SK-N-SH (cell line): ENCODE results near the gene MCF2L.

Experiments used
- FOSL2 ChIP-seq: IDR thresholded peaks from 2 replicates; pipeline ENCODE4 v1.4.0; 2012; ENCODE audit warnings: low read depth, mild to moderate bottlenecking, moderate library complexity, borderline replicate concordance
- FOXJ3 ChIP-seq: sonication (generic); formaldehyde crosslinking; IDR thresholded peaks from 2 replicates; pipeline ENCODE4 v1.5.1; 2020; ENCODE audit warnings: mild to moderate bottlenecking, missing genetic modification reagents
- GABPA ChIP-seq: IDR thresholded peaks from 2 replicates; pipeline ENCODE4 v1.4.0; 2012; ENCODE audit warnings: low read depth, mild to moderate bottlenecking
- POLR2AphosphoS5 ChIP-seq: IDR thresholded peaks from 2 replicates; pipeline ENCODE4 v1.6.1; 2012; ENCODE audit warnings: low read depth, low read length
- RCOR1 ChIP-seq: fragments of 150-350 bp; IDR thresholded peaks from 2 replicates; pipeline ENCODE4 v1.6.1; 2017; ENCODE audit warnings: antibody characterized with exemption, low read length
- SIN3A ChIP-seq: IDR thresholded peaks from 2 replicates; pipeline ENCODE4 v1.6.1; 2012; ENCODE audit warnings: low read depth, mild to moderate bottlenecking, low read length, moderate library complexity, borderline replicate concordance
- TCF12 ChIP-seq: IDR thresholded peaks from 2 replicates; pipeline ENCODE4 v1.4.0; 2012
- TF ChIP-seq, protein P1 (sequence below): fragments of 200-600 bp; sonication (generic); IDR thresholded peaks from 2 replicates; pipeline ENCODE4 v1.6.1; 2017; ENCODE audit warnings: antibody characterized with exemption, mild to moderate bottlenecking, moderate library complexity

DNA sequence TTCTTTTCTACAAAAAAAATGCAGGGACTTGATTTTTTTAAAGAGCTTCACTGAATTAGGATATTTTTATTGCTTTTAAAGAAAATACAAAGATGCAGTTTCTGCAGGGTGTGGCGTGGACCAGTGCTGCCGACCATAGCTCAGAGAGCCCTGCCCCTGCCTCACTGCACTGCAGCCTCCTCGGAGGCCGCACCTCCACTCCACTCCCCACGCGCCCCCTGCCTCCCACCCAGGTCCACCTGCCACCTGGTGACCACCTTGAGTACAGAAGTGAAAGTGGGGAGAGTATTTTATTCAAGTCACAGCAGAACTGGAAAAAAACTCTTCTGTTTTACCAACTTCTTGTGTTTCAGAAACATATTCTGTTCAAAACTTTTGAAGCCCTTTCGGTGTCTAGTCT is 128.6 kb downstream of the MCF2L start:
- TF ChIP-seq TCF12: no peak
- TF ChIP-seq FOSL2: no peak
- no peak for TF ChIP-seq SIN3A
- TF ChIP-seq, protein P1, sequence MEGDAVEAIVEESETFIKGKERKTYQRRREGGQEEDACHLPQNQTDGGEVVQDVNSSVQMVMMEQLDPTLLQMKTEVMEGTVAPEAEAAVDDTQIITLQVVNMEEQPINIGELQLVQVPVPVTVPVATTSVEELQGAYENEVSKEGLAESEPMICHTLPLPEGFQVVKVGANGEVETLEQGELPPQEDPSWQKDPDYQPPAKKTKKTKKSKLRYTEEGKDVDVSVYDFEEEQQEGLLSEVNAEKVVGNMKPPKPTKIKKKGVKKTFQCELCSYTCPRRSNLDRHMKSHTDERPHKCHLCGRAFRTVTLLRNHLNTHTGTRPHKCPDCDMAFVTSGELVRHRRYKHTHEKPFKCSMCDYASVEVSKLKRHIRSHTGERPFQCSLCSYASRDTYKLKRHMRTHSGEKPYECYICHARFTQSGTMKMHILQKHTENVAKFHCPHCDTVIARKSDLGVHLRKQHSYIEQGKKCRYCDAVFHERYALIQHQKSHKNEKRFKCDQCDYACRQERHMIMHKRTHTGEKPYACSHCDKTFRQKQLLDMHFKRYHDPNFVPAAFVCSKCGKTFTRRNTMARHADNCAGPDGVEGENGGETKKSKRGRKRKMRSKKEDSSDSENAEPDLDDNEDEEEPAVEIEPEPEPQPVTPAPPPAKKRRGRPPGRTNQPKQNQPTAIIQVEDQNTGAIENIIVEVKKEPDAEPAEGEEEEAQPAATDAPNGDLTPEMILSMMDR: no peak
- no peak for TF ChIP-seq GABPA
- no peak for TF ChIP-seq RCOR1
- TF ChIP-seq FOXJ3 (CRISPR knock-in tag): no peak
- no peak for TF ChIP-seq POLR2AphosphoS5
